Body of pancreas (tissue), 4 donors: ENCODE data around the gene KLRK1.

Experiments
- CTCF ChIP-seq, 7 experiments: fragments of 450-650 bp in 4 of 7; fragments of 200-600 bp in 3 of 7; sonication (generic) in 3 of 7; IDR thresholded peaks; one replicate each; pipeline ENCODE4 v1.5.1; 2016 to 2019; ENCODE audit warnings: antibody characterized with exemption in 7 of 7
- POLR2A ChIP-seq, 3 donors: fragments of 450-650 bp; IDR thresholded peaks; one replicate each; pipeline ENCODE4 v1.6.1; 2016; ENCODE audit warnings: antibody characterized with exemption in 3 of 3, mild to moderate bottlenecking in 2 of 3

- TF ChIP-seq CTCF (IDR thresholded peaks at IDR 0.05) (no peak), POLR2A (IDR thresholded peaks at IDR 0.05) (no peak)
These were observed 19.0 kb upstream of the KLRK1 start for GRCh38 chr12:10408842-10409241.
